OCI-LY1 (cell line): ENCODE measurements around the gene LZTS3.

Source experiments
- CTCF ChIP-seq: fragments of 200-600 bp; sonication (generic), shearing (Covaris generic); IDR thresholded peaks from 2 replicates; pipeline ENCODE4 v1.5.1; 2017; ENCODE audit warnings: mild to moderate bottlenecking, antibody characterized with exemption, low read length, moderate library complexity, mixed read lengths
- EZH2 ChIP-seq: fragments of 200-600 bp; sonication (generic), shearing (Covaris generic); IDR thresholded peaks from 2 replicates; pipeline ENCODE4 v1.8.0; 2017; ENCODE audit warnings: borderline replicate concordance, mixed run types, mild to moderate bottlenecking, antibody characterized with exemption, low read length, moderate library complexity, mixed read lengths

- TF ChIP-seq CTCF (no peak), EZH2 (no peak)
Observed at GRCh38 chr20:3168829-3169590, 4.3 kb downstream of the LZTS3 start.
